Measurements from ENCODE around the gene NPIPB2. TPM values are rescaled to one million over a fixed set of nuclear protein-coding genes. Genes with fewer than 3 reads are reported as not detected.
"Not testable (repeated sequence)": the region's sequence is repeated elsewhere in the genome, so short reads cannot be mapped to it uniquely, and the experiment has no call there.

NPIPB2 gene
- total RNA-seq, 1 experiment from 2014 or later, result 1.2 TPM

DNA sequence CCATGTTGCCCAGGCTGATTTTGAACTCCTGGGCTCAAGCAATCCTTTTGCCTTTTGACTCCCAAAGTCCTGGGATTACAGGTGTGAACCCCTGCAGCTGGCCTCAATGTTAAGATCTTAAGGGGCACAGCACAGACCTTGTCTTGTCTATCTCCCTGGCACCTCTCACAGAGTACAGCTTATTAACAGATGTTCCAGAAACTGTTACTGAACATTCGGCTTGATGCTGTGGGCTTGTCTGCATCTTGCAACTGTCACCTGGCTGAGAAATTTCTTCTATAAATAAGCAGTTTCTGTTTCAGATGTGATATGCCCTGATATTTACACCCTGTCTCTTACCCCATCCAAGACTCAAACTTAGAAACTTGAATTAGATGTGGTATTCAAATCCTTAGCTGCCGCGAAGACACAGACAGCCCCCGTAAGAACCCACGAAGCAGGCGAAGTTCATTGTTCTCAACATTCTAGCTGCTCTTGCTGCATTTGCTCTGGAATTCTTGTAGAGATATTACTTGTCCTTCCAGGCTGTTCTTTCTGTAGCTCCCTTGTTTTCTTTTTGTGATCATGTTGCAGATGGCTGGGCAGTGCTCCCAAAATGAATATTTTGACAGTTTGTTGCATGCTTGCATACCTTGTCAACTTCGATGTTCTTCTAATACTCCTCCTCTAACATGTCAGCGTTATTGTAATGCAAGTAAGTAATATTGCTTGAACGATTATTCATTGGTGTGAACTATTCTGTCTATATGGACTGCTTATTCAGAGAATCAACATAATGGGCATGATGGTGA, 23.1 kb upstream of the NPIPB2 start, which contains the start of gene TNFRSF17:
Gene TNFRSF17, plus strand, starts transcription at position 450 of the 791 bp plus-strand sequence. Its CDS starts 115 bp downstream, at position 565.
- in situ Hi-C loops (cut with HindIII; ENCODE audit: low pct_unique_long_range_greater_than_20kb, low sequenced_read_pairs), result no loop called here
- DNase-seq (ENCODE audit: low read depth, low spot score), result no peak

- in situ Hi-C loops (cut with HindIII; ENCODE audit: low pct_unique_long_range_greater_than_20kb, low sequenced_read_pairs), result no loop called here
Measured at GRCh38 chr16:11963706-11964105, 21.9 kb upstream of the NPIPB2 start.

GRCh38 chr16:11962978-11963377, 21.1 kb upstream of the NPIPB2 start:
- in situ Hi-C loops (cut with HindIII; ENCODE audit: low pct_unique_long_range_greater_than_20kb, low sequenced_read_pairs); DNase-seq (ENCODE audit: low read depth, low spot score): not testable (repeated sequence)

More at GRCh38 chr16:11963706-11964105, 21.9 kb upstream of the NPIPB2 start:
- no peak for DNase-seq (ENCODE audit: low read depth, low spot score)

DNA sequence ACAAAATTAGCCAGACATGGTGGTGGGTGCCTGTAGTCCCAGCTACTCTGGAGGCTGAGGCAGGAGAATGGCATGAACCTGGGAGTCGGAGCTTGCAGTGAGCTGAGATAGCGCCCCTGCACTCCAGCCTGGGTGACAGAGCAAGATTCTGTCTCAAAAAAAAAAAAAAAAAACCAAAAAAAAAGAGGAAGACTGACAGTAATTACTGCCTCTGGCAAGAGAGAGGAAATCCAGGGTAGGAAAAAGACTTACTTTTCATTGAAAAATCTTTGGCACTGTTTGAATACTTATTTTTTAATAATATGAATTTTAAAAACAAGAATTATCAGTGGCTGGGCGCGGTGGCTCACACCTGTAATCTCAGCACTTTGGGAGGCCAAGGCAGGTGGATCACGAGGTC, 20.6 kb upstream of the NPIPB2 start:
- in situ Hi-C loops (cut with HindIII; ENCODE audit: low pct_unique_long_range_greater_than_20kb, low sequenced_read_pairs), result not testable (repeated sequence)

GRCh38 chr16:11957591-11958395, 15.9 kb upstream of the NPIPB2 start:
- no peak for DNase-seq (ENCODE audit: low read depth, low spot score)
- in situ Hi-C loops (cut with HindIII; ENCODE audit: low pct_unique_long_range_greater_than_20kb, low sequenced_read_pairs), result no loop called here

More for the DNA sequence above, 20.6 kb upstream of the NPIPB2 start:
- DNase-seq (ENCODE audit: low read depth, low spot score), result not testable (repeated sequence)

DNA sequence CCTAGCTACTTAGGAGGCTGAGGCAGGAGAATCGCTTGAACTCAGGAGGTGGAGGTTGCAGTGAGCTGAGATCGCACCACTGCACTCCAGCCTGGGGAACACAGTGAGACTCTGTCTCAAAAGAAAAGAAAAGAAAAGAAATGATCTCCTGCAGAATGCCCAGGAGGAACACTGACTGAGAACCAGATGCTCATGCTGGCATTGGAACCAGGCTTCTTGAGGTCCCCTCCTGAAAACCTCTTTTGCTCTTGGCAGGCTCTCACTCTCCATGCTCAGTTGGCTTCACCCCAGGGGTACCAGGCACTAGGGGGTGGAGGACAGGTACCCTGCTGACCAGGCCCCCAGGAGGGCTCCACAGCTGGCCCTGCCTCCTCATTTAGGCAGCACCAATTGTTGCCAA, 14.7 kb upstream of the NPIPB2 start:
- in situ Hi-C loops (cut with HindIII; ENCODE audit: low pct_unique_long_range_greater_than_20kb, low sequenced_read_pairs), result no loop called here
- no peak for DNase-seq (ENCODE audit: low read depth, low spot score)

- in situ Hi-C loops (cut with HindIII; ENCODE audit: low pct_unique_long_range_greater_than_20kb, low sequenced_read_pairs), result no loop called here
- DNase-seq (ENCODE audit: low read depth, low spot score), result no peak
Measured at GRCh38 chr16:11955713-11956123, 13.9 kb upstream of the NPIPB2 start.

DNA sequence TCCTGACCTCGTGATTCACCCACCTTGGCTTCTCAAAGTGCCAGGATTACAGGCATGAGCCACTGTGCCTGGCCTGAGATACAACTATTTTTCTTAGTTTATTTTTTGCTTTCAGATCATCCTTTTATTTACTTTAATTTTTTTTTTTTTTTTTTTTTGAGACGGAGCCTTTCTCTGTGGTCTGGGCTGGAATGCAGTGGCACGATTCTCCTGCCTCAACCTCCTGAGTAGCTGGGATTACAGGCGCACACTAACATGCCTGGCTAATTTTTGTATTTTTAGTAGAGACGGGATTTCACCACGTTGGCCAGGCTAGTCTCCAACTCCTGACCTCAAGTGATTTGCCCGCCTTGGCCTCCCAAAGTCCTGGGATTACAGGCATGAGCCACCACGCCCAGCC, 11.7 kb upstream of the NPIPB2 start:
- in situ Hi-C loops (cut with HindIII; ENCODE audit: low pct_unique_long_range_greater_than_20kb, low sequenced_read_pairs), result not testable (repeated sequence)

GRCh38 chr16:11950388-11950787, 8.5 kb upstream of the NPIPB2 start:
- no peak for DNase-seq (ENCODE audit: low read depth, low spot score)
- in situ Hi-C loops (cut with HindIII; ENCODE audit: low pct_unique_long_range_greater_than_20kb, low sequenced_read_pairs), result no loop called here

More for the DNA sequence above, 11.7 kb upstream of the NPIPB2 start:
- DNase-seq (ENCODE audit: low read depth, low spot score), result not testable (repeated sequence)

GRCh38 chr16:11949527-11949926, 7.7 kb upstream of the NPIPB2 start:
- in situ Hi-C loops (cut with HindIII; ENCODE audit: low pct_unique_long_range_greater_than_20kb, low sequenced_read_pairs), result no loop called here

GRCh38 chr16:11948819-11949218, 7.0 kb upstream of the NPIPB2 start:
- DNase-seq (ENCODE audit: low read depth, low spot score), result no peak
- in situ Hi-C loops (cut with HindIII; ENCODE audit: low pct_unique_long_range_greater_than_20kb, low sequenced_read_pairs), result no loop called here

More at GRCh38 chr16:11949527-11949926, 7.7 kb upstream of the NPIPB2 start:
- DNase-seq (ENCODE audit: low read depth, low spot score), result peak; percentile 52

GRCh38 chr16:11946433-11946832, 4.6 kb upstream of the NPIPB2 start:
- no peak for DNase-seq (ENCODE audit: low read depth, low spot score)
- in situ Hi-C loops (cut with HindIII; ENCODE audit: low pct_unique_long_range_greater_than_20kb, low sequenced_read_pairs), result no loop called here

GRCh38 chr16:11927350-11927749, 14.5 kb downstream of the NPIPB2 start:
- in situ Hi-C loops (cut with HindIII; ENCODE audit: low pct_unique_long_range_greater_than_20kb, low sequenced_read_pairs); DNase-seq (ENCODE audit: low read depth, low spot score): not testable (repeated sequence)

DNA sequence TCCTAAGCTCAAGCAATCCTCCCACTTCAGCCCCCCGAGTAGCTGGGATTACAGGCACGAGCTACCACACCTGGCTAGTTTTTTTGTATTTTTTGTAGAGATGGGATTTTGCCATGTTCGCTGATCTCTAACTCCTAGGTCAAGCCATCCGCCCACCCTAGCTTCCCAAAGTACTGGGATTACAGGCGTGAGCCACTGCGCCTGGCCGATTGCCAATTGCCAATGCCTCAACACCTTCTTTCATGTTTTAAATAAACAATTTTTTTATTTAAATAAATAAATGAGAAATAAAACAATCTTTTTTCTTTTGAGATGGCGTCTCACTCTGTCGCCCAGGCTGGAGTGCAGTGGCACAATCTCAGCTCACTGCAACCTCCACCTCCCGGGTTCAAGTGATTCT, 17.8 kb downstream of the NPIPB2 start:
- DNase-seq (ENCODE audit: low read depth, low spot score); in situ Hi-C loops (cut with HindIII; ENCODE audit: low pct_unique_long_range_greater_than_20kb, low sequenced_read_pairs): not testable (repeated sequence)

DNA sequence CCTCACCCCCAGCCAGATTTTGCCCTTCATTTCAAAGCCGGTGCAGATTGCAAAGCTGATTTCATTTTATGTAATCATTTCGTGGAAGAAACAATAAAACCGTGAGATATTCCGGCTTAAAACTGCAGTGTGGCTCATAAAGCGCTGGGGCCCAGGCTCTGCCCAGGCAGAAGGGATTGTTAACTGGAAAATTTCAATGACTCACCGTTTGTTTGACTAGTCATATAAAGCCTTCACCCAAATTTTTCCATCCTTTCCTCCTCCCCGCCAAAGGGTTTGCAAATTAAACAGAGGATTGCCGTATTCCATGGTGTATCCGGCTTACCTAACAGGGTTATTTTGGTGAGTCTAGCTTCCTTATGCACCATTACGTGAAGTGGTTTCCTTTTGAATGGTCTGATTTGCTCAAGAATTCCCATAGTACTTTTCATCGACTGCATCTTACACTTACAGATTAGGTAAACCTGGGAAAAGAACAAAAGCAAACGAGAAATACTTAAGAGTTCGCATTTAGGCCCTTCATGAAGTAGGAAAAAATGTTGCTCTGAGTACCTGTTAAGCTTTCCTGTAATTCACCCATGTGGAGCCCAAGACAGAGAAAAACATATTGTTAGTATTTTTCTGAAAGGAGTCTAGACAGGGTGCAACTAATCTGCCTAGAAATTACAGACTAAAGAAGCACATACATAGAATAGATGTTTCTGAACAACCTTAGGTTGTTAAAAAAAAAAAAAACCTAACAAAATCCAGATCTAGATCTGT, 25.1 kb downstream of the NPIPB2 start:
- DNase-seq (ENCODE audit: low read depth, low spot score), result peak; percentile 6
- in situ Hi-C loops (cut with HindIII; ENCODE audit: low pct_unique_long_range_greater_than_20kb, low sequenced_read_pairs), result no loop called here

DNA sequence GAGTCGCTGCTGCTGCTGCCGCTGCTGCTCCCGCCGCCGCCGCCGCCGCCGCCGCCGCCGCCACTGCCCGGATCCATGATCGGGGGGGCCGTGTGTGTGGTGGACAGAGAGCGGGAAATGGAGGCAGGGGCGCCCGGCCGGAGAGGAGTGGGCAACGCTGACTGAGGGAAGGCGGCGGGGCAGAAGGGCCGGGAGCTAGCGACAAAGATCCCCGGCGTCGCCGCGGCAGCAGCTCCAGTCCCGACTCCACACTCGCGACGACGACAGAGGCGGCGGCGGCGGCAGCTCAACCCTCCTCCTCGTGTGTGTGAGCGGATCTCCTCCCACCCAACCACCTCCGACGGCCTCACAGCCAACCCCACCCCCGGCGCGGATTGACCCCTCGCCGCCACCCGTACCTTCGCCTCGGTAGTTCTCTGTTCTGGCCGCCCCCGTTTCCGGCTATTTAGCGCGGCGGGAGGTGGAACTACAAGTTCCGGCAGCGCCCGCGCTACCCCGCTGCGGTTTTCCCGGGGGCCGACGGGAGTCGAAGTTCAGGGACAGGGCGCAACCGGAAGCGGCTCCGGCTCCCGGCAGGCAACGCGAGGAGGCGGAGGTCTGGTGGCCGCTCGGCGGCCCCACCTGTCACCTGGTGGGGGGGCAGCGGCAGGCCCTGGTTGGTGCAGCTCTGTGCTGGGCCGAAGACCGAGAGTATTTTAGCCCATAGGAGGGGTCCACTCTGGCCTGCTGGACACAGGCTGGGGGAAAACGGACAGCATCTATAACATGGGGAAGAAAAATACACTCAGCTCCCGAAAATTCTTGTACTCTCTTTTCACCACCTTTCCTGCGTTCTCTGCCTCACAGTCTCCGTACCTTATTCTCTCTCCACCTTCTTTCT, 26.0 kb downstream of the NPIPB2 start, which contains the start of gene GSPT1:
Gene GSPT1, minus strand, starts transcription at position 313 of the 880 bp plus-strand sequence. Its CDS starts 236 bp downstream, at position 77.
- in situ Hi-C loops (cut with HindIII; ENCODE audit: low pct_unique_long_range_greater_than_20kb, low sequenced_read_pairs), result no loop called here
- peak; percentile 96 for DNase-seq (ENCODE audit: low read depth, low spot score)
